ENCODE measurements around the gene PCNT.
"Not testable (repeated sequence)": the region's sequence is repeated elsewhere in the genome, so short reads cannot be mapped to it uniquely, and the experiment has no call there.

Gene PCNT

DNA sequence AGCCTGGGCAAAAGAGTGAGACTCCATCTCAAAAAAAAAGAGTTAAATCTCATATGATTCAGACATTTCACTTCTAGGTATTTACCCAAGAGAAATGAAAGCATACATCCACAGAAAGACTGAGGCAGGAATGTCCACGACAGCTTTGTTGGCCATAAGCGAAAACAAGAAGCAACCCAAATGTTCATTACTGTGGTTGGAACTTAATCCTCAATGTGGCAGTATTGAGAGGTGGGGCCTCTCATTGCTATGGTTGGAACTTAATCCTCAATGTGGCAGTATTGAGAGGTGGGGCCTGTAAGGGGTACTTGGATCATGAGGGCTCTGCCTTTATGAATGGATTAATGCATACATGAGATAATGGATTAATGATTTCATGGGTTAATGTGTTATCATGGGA, 15.5 kb upstream of the PCNT start:
- DNase-seq (ENCODE audit: low spot score): no peak

DNA sequence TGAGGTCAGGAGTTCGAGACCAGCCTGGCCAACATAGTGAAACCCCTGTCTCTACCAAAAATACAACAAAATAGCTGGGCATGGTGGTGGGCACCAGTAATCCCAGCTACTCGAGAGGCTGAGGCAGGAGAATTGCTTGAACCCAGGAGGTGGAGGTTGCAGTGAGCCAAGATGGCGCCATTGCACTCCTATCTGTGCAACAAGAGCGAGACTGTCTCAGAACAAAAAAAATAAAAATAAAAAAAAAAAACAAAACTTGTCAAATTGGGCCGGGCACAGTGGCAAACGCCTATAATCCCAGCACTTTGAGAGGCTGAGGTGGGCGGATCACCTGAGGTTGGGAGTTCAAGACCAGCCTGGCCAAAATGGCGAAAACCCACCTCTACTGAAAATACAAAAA, 13.7 kb upstream of the PCNT start:
- not testable (repeated sequence) for DNase-seq (ENCODE audit: low spot score)

DNA sequence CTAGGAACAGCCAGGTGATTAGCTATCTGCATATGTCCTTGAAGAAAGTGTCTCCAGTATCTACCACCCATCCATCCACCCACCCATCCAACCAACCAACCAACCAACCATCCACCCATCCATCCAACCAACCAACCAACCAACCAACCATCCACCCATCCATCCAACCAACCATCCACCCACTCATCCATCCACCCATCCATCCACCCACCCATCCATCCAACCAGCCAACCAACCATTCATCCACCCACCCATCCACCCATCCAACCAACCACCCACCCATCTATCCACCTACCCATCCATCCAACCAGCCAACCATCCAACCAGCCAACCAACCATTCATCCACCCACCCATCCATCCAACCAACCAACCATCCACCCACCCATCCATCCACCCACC, 12.4 kb upstream of the PCNT start:
- DNase-seq (ENCODE audit: low spot score): no peak

DNA sequence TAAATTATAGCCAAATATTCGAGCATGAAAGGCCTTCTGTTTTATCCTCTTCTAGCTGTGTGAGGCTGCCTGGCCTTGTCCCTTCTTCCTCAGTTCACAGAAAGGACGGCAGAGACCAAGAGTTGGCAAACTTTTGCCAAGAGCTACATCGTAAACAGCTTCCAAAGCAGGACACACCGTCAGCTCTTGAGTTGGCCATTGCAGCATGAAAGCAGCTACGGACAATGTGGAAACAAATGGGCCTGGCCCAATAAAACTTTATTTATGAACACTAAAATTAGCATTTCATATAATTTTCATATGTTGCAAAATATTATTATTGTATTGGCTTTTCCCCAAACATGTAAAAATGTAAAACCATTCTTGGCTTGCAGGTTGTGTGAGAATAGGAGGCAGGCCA, 11.0 kb upstream of the PCNT start:
- no peak for DNase-seq (ENCODE audit: low spot score)

DNA sequence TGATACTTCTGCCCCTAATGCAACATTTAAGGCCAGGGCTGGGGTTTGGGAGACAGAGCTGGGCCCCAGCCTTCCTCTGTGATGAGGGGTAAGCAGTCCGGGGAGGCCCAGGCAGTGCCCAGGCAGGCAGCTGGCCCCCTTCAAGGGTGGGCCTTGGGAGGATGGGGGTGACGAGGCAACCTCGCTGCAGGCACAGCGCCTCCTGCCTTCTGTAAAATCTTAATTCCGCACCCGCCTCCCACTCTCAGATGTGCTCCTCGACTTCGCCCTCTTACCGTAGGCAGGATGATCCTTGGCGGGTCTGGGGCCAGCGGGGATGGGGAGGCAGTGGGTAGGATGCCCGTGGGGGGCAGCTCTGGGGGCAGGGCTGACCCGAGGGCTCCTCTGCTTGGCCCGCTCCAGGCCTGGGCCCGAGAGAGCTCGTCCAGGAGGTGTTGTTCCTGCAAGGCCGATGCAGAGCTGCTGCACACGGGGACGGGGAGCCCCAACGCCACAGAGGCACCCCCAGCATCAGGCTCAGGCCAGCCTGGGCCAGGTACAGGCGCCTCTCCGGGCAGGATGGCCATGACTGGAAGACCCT, 9.4 kb upstream of the PCNT start:
- no peak for DNase-seq (ENCODE audit: low spot score)

DNA sequence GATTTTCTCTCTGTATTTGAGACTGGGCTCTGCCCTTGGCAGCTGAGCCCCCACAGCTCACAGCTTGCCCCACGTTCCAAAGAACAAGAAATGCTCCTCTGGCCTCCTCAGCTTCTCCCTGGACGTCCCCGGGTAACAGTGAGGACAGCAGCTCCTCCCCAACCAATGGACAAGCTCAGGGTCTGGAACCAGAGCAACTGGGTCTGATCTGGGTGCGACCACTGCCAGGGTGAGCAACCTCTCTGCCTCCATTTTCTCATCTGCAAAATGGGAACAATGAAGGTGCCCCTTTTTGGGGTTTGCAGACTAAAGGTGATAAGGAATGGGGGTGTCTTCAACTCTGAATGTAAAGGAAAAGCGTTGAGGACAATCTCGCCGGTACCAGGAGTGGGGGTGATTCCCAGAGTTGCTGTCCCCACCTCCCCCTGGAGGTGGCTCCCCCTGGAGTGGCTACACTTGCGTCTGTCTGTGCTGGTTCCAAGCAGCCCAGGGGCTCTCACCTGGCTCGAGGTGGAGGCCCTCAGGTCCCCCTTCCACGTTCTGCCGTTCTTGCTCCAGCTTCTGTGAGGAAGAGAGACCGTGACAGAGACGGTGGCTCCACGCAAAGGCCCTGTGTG, 7.1 kb upstream of the PCNT start:
- DNase-seq (ENCODE audit: low spot score): no peak

DNA sequence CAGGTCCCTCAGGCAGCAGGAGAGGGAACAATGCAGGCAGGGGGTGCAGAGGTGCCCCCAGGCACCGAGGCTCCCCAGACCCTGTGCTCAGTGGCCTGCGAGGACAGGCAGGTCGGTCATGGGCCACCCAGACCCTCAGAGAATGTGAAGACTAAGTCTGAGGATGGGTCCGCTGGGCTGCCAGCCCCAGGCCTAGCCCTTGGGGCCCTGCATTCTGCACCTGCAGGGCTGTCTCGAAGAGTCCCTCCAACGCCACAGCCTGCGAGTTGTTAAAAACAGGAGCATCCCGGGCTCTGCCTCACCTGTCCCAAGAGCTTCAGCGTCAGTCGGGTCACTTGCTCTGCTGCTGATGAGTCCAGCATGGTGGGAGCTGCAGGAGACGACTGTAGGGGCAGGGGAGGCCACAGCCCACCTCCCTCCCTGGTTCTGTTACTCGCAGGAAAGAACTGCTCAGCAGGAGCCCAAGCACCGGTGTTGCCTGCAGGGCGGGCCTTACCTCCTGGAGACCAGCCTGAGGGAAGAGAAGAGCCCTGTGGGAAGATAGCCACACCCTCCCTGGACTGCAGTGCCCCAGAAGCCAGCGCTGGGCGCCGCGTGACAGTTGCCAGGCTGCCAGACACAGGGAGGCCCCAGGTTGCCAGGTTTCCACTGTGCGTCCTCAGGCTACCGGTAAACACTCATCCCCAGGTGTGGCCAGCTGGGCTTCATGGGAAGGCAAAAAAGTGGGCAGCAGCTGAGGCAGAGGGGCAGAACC, 6.1 kb upstream of the PCNT start:
- DNase-seq (ENCODE audit: low spot score): no peak

DNA sequence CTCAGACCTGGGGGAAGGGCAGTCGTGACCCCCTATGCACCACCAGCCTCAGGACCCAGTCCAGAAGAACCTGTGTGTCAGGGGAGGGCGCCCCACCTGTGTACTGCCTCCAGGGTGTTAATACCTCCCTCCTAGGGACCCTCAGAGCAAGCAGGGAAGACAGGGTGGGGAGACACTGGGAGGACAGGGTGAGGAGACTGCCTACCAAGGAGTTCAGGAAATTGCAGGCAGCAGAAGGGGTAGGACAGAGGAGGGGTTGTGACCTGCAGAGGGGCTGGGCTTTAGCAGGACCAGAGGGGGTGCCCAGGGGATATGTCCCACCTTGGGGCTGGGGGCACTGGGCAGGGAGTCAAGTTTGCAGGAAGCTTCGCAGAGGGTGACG, 5.5 kb upstream of the PCNT start:
- DNase-seq (ENCODE audit: low spot score): no peak

DNA sequence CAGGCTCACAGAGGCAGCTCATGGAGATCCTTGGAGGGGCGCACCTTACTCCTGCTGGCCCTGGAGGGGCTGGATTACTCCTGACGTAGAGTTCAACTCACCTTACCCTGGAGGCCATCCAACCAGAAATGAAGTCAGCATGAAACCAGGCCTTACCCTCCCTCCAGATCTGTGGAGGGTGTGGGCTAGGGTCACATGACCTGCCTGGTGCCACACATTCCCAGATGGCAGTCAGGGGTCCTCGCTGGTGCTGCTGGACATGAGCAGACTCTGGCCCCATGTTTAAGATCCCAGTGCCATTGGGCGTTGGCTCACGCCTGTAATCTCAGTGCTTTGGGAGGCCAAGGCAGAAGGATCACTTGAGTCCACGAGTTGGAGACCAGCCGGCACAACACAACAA, 4.8 kb upstream of the PCNT start:
- DNase-seq (ENCODE audit: low spot score): no peak

DNA sequence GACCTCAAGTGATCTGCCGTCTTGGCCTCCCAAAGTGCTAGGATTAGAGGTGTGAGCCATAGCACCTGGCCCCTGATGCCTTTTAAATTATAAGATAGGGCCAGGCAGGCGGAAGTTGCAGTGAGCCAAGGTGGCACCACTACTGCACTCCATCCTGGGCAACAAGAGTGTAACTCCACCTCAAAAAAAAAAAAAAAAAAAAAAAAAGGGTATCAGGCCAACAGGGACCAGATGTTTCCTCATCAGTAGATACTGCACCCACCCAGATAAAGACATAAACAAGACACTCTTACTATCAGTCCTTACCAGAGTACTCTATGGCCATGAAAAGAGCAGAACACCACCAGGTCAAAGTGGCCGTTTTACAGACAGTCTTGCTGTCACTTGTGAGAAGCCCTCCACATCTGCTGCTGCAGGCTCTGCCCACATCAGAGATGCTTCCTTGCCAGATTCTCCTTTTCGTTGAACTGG, 3.6 kb upstream of the PCNT start:
- DNase-seq (ENCODE audit: low spot score): no peak

DNA sequence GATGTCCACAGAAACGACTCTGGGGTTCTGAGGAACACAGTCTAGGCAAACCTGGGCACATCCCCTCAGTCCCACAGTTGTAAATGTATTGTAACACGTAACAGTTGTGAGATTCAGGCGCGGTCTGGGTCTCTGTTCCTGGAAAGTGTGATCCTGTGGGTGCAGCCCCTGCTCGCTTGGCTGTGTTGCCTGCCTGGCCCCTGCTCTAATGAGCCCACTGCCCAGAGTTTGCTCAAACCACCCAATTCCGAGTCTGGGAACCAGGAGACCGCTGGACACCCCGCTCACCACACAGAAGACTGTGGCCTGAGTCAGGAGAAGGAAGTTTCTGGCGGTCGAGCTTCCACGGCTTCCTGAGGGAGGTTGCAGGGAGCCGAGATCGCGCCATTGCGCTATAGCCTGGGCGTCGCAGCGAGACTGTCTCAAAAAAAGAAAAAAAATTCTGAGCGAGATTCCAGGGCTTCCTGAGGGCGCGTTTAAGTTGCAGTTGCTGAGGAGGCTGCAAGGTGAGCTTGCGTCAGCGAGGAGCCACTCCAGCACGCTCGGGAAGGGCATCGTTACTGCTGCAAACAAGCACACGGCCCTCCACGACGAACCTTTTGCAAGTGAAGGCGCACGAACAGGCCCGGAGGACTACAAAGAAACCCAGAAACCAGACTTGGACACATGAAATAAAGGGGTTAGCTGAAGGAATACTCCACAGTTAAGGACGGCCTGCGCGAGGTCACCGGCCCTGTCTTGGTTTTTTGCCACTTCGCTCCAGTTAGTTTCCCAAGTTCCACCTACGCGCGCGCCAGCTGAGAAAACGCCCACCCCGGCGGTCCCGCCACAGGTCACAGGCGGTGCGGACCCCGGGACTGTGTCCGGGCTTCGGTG, 1.4 kb upstream of the PCNT start:
- DNase-seq (ENCODE audit: low spot score): no peak

DNA sequence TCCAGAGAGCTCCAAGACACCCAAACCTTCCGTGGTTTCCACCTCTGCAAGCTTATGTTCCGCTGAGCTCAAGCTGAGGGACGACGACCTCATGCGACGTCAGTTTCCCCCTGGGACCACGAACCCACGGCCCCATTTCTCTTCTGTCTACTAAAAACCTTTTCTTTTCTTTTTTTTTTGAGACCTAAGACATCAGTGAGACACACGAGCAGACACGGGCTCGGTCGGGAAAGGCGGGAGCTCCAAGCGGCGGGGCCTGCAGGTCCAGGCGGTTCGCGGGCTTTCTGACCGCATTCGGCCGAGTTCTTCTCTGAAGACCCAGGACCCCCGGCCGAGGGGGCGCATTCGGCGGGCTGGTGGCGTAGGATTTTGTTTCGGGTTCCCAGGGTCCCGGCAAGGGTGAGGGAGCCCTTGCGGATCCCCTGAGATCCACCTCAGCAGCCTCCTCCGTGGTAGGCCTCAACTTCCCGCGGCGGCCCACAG, 688 bp upstream of the PCNT start:
- peak; percentile 7 for DNase-seq (ENCODE audit: low spot score)

DNA sequence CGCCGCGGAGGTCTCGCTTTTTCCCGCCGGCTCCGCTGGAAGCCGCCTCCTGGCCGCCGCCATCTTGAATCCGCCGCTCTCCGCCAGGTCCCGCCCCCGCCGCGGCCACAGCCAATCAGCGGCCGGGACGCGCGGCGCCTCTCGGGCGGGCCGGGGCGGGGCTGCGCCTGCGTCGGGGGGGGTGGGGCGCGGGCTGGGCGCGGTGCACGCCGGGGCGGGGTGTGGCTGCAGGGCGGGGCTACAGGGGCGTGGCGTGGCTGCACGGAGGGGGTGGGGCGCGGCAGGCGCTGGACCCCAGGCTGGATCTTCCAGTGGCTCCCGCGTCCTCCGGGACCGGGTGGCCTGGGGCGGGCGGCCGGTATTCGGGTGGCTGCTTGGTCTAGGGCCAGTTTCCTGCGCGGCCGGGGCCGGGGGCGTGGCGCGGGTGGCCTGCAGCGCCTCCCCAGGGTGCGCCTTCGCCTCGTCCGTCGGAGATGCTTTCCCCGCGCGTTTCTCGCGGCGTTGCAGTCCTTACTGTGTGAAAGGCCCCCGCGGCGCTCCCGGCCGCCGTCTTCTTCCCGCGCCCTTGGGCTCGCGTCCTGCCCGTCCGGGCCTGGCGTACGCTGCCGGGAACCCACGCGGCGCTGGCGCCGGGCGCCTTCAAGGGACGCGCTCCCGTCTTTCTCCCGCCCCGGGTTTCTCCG, 575 bp downstream of the PCNT start:
- DNase-seq (ENCODE audit: low spot score): peak; percentile 81

DNA sequence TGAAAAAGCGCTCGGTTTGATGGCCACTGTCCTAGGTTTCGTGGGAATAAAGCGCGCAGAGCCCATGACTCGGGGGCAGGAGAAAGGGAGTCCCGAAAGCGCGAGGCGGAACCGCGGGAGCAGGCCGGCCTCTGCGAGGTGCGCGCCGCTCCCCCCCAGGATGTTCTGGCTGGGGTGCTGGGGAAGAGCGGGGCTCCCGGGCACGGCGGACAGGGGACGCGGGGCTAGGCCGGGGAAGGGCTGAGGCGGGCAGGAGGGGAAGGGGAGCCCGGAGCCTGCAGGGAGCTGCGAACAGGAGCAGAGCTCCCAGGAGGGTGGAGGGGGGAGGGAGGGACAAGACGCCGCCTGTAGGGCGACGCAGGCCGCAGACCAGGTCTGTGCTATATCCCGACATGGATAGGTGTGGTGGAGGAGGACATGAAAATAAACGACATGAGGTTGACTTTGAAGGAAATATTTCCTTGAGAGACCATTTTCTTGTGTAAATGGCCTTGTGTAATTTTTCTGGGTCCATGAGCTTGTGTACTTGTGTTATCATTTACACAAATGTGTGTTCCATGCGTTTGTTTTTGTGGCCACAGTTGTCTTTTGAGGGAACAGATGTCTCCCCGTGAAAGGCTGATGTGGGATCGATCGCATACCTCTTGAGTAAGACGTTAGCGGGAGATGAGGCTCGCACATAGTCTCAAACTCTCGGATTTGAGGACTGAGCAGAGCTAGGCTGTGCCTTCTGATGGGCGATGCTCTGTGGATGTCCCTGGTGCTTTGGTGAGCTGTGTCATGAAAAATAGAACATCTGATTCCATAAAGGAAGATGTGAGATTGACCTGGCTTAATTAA, 1.3 kb downstream of the PCNT start:
- DNase-seq (ENCODE audit: low spot score): peak; percentile 20

DNA sequence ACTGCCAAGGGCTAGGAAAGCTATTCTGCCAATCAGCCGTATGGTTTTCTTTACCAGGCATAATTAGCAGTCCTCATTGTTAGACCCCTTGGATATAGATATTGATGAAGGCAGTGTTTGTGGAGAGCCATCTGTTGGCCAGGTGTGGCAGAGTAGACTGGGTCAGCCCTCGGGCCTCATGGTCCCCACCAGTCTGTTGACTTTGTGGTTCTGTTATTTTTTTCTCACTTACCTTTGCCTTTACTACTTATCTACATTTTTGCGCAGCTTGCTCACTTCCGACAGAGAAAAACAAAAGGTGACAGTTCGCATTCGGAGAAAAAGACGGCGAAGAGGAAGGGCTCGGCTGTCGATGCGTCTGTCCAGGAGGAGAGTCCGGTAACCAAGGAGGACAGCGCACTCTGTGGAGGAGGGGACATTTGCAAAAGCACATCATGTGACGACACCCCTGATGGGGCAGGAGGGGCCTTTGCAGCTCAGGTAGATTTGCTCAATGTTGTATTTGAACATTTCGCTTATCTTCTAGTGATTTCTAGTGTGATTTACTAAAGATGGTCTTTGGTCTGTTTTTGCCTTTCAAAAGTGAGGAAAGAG, 2.3 kb downstream of the PCNT start:
- DNase-seq (ENCODE audit: low spot score): no peak

DNA sequence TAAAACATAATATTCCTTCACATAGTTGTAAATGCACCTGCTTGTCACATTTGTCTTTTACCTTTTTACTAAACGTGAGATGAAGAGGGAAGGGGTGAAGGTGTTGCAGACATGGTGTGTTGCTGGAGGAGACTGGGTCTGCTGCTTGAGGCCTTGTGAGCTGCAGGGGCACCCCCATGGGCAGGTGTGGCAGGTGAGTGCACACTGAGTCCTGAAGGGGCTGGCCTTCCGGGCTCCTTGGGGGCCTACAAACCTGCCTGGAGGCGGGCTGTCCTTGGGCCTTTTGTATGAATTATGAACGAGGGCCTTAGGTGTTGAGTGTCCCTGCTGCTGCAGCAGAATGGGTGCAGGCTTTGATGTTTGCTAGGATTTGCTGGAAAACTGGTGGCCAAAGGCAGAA, 3.8 kb downstream of the PCNT start:
- DNase-seq (ENCODE audit: low spot score): no peak

DNA sequence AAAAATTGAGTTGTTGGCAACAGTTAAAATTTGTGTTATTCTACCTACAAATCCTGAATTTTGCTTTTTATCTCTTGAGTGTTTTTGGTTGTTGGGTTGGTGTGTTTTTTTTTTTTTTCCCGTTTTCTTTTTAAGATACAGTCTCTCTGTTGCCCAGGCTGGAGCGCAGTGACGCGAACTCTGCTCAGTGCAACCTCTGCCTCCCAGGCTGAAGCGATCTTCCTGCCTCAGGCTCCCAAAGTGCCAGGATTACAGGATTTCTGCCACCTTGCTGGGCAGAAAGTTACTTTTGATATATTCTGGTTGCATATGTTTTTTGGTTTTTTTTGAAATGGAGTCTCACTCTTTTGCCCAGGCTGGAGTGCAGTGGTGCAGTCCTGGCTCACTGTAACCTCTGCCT, 4.2 kb downstream of the PCNT start:
- no peak for DNase-seq (ENCODE audit: low spot score)

DNA sequence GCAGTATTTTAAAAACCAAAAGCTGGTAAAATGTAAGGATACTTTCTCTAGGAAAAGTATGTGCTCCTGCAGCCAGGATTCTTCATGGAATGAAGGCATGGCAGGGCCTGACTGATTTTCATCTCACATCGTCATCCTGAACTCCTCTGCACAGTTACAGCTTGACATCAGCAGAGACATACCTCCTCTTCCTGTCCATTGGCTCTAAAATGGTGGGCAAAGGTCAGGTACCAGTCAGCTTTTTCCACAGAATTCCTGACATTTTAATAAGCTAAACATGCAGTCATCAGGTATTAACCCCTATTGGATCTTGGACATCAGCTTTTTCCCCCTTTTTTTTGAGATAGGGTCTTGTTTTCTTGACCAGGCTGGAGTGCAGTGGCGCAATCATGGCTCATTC, 5.8 kb downstream of the PCNT start:
- no peak for DNase-seq (ENCODE audit: low spot score)

DNA sequence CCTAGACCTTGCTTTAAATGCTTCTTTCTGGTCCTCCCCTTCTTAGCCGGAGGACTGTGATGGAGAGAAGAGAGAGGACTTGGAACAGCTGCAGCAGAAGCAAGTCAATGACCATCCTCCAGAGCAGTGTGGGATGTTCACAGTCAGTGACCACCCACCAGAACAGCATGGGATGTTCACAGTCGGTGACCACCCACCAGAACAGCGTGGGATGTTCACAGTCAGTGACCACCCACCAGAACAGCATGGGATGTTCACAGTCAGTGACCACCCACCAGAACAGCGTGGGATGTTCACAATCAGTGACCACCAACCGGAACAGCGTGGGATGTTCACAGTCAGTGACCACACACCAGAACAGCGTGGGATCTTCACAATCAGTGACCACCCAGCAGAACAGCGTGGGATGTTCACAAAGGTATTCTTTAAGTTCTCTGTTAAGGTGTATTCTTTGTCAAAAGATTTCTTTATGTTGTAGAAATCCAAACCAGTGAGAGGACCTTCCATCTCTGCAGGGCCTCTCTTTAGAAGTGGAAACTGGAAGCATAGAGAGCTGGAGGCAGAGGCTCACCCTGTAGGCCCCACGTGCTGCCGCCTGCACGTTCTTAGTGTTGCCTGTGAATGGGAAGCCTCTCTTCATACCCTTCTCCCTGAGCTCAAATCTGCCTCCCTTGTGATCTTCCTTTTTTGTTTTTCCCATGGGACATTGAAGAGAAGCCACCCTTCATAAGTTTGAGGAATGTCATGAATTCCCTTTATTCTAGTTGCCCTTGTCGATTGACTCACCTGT, 10.6 kb downstream of the PCNT start:
- DNase-seq (ENCODE audit: low spot score): no peak

DNA sequence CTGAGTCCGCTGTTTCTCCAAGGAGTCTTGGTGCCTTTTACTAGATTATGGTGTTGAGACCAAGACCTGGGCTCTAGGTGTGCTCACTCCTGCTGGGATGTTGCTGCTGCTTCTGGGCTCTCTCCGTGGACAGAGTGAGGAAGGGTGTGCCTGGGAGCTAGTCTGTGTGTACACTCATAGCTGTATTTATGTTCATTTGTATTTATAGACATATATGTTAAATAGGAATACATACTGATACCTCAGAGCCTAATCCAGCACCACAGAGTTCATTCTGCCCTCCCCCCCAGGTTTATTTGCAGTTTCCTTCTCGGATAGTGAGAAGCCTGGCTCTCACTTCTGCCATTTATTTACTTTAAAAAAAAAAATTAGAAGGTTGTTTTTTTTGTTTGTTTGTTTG, 12.6 kb downstream of the PCNT start:
- no peak for DNase-seq (ENCODE audit: low spot score)

All from globus pallidus (tissue), 1 donor.